IPS DF 6.9 (cell line): ENCODE measurements around the gene CYP1A2.

ENCODE experiments used
- DNase-seq: peaks from one replicate; pipeline ENCODE4 v3.0.0-alpha.2; 2013; ENCODE audit warnings: low read depth, low spot score
- H3K27ac ChIP-seq: one replicate; pipeline ENCODE4 v1.5.1; 2013; ENCODE audit warnings: low read length, control low read depth
- H3K27me3 ChIP-seq: 2 replicates; pipeline ENCODE4 v1.6.1; 2013; ENCODE audit warnings: mild to moderate bottlenecking, low read length; ENCODE audit not compliant: control insufficient read depth, insufficient read depth
- H3K36me3 ChIP-seq: 2 replicates; pipeline ENCODE4 v1.6.1; 2013; ENCODE audit warnings: low read length; ENCODE audit not compliant: control insufficient read depth, insufficient read depth
- H3K4me1 ChIP-seq: 2 replicates; pipeline ENCODE4 v1.6.1; 2013; ENCODE audit warnings: low read length; ENCODE audit not compliant: control insufficient read depth, insufficient read depth
- H3K4me3 ChIP-seq: 2 replicates; pipeline ENCODE4 v1.5.1; 2013; ENCODE audit warnings: mild to moderate bottlenecking, low read length
- H3K9me3 ChIP-seq: 2 replicates; pipeline ENCODE4 v1.6.1; 2013; ENCODE audit warnings: low read length, inconsistent platforms; ENCODE audit not compliant: control insufficient read depth, insufficient read depth
- WGBS: extraction: QIAGEN DNeasy Blood & Tissue Kit; methylation state at CpG from one replicate; pipeline ENCODE4 v1.1.7; 2013; ENCODE audit warnings: mixed read lengths, missing lambda C conversion rate; ENCODE audit not compliant: insufficient read length, insufficient coverage; 5-methylcytosine and 5-hydroxymethylcytosine counted together

The CYP1A2 gene, protein sequence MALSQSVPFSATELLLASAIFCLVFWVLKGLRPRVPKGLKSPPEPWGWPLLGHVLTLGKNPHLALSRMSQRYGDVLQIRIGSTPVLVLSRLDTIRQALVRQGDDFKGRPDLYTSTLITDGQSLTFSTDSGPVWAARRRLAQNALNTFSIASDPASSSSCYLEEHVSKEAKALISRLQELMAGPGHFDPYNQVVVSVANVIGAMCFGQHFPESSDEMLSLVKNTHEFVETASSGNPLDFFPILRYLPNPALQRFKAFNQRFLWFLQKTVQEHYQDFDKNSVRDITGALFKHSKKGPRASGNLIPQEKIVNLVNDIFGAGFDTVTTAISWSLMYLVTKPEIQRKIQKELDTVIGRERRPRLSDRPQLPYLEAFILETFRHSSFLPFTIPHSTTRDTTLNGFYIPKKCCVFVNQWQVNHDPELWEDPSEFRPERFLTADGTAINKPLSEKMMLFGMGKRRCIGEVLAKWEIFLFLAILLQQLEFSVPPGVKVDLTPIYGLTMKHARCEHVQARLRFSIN

DNA sequence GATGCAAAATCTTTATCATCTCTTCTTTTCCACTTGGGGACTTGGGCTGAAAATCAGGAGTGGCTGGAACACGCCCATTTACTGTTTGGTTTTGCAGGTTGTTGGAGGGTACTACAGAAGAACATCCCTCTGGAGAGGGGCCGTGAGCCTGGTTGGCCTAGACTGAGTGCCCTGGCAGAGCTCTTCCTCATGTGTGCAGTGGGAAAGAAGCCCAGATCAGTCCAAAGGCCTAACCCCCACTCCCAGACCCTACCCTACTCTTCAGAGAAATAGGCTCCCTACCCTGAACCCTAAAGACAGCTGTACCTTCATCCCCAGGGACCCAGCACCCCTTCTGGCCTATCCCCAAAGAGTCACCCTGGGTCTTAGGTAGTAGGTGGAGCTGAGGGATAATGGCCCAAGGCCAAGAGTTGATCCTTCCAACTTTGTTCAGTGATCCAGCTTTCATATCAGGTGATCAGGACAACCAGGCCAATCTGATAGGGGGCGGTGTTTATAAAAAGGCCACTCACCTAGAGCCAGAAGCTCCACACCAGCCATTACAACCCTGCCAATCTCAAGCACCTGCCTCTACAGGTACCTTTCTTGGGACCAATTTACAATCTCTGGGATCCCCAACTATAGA, at the start of gene CYP1A2:
Gene CYP1A2, plus strand, starts transcription at position 524 of the 625 bp plus-strand sequence. CDS start 894 bp downstream, outside the sequence.
- Histone ChIP-seq H3K36me3 (no peaks in the 10 kb centered on the region), H3K27ac (no peak within 1 kb of the TSS), H3K27me3 (no peaks in the 10 kb centered on the region), H3K4me1 (no peaks in the 10 kb centered on the region), H3K9me3 (no peaks in the 10 kb centered on the region), H3K4me3 (no peak within 1 kb of the TSS)
- DNase-seq: no peak
- no CpG with 5 or more reads among the region's 3 CpGs for WGBS

DNA sequence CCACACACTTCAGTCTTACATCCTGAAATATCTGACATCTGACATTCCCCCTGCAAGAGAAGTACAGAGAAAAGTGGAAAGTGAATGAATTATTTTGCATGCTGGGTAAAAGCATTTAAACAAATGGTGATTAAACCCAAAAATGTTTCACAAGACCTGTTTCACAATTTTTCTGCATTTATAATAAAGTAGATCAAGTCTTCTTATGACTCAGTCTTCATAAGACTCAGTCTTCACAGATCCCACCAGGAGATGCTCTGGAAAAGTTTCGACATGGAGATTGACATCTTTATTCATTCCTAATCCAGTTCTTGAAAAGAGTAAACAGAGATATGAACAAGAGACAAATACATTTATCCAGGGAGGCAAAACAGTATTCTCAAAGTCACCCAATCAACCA, 39.6 kb upstream of the CYP1A2 start:
- Histone ChIP-seq H3K36me3 (no peaks in the 10 kb centered on the region), H3K9me3 (no peaks in the 10 kb centered on the region), H3K27me3 (no peaks in the 10 kb centered on the region), H3K4me3 (no peak overlapping the region), H3K27ac (no peak overlapping the region), H3K4me1 (no peaks in the 10 kb centered on the region)
- WGBS: no CpG with 5 or more reads among the region's 1 CpG
- DNase-seq: no peak

DNA sequence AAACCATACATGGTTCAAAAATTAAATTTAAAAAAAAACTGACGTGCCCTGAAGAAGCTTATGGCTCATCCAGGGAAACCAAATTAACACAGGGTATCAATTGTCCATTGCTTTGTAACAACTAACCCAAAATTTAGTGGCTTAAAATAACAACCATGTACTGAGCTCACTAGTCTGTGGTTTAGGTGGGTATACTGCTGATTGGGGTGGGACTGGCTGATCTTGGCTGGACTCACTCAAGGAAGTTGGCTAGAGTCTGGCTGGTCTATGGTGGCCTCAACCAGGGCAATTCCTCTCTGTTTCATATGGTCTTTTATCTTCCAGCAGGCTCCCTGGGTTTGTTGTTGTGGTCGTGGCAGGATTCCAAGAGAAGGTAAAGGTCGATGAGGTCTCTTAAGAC, 38.8 kb upstream of the CYP1A2 start:
- Histone ChIP-seq H3K4me3 (no peak overlapping the region), H3K4me1 (no peaks in the 10 kb centered on the region), H3K27ac (no peak overlapping the region), H3K9me3 (no peaks in the 10 kb centered on the region), H3K36me3 (no peaks in the 10 kb centered on the region), H3K27me3 (no peaks in the 10 kb centered on the region)
- no peak for DNase-seq
- WGBS: no CpG with 5 or more reads among the region's 3 CpGs

DNA sequence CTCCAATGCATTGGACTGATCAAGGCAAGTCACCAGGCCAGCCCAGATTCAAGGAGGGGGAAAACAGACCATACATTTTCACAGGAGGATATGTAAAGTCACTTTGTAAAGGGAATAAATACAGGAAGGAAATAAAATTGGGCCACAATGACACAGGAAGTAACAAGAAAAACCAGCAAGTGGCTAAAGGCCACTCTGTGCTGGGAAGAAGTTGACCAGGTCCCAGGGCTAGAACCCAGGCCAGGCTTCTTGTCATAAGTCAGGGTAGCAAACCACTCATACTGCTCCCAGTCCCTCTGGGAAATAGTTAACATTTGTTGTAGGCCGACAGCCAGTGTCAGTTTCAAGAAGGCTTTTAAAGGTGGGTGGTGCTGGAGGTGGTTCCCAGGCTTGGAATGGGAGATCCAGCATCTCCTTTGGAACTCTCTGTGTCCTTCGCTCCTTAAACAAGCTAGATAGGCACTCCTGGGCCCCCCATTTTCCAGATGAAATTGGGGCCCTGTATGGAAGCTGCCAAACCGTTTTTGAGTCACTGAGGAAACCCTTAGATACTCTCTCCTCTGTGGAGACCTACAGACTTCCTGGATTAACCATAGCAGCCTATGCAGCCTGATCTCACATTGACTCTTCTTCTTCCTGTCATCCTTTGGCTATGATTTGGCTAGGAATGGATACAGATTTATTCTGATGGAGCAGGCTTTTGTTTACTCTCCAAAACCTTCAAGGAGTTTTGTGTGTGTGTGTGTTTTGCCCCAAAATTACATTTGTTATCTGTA, 38.1 kb upstream of the CYP1A2 start:
- H3K27me3 ChIP-seq: no peaks in the 10 kb centered on the region
- WGBS: no CpG with 5 or more reads among the region's 3 CpGs
- no peak overlapping the region for H3K27ac ChIP-seq
- H3K36me3 ChIP-seq: no peaks in the 10 kb centered on the region
- no peaks in the 10 kb centered on the region for H3K9me3 ChIP-seq
- H3K4me3 ChIP-seq: no peak overlapping the region
- no peaks in the 10 kb centered on the region for H3K4me1 ChIP-seq
- DNase-seq: no peak

DNA sequence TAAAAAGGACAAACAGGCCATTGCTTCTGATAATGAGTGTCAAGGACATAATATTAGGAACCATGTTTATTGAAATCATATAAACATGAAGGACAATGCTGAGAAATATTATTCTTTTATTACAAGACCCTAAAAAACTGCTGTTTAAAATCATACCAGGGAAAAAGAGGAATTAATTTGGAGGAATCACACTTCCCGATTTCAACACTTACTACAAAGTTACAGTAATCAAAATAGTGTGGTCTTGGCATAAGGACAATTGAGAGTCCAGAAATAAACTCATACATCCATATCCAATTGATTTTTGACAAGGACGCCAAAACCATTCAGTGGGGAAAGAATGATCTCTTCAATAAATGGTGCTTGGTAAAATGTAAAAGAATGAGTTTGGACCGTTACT, 36.3 kb upstream of the CYP1A2 start:
- Histone ChIP-seq H3K4me1 (no peaks in the 10 kb centered on the region), H3K27me3 (no peaks in the 10 kb centered on the region), H3K9me3 (no peaks in the 10 kb centered on the region), H3K4me3 (no peak overlapping the region), H3K36me3 (no peaks in the 10 kb centered on the region), H3K27ac (no peak overlapping the region)
- DNase-seq: no peak
- no CpG with 5 or more reads among the region's 3 CpGs for WGBS

DNA sequence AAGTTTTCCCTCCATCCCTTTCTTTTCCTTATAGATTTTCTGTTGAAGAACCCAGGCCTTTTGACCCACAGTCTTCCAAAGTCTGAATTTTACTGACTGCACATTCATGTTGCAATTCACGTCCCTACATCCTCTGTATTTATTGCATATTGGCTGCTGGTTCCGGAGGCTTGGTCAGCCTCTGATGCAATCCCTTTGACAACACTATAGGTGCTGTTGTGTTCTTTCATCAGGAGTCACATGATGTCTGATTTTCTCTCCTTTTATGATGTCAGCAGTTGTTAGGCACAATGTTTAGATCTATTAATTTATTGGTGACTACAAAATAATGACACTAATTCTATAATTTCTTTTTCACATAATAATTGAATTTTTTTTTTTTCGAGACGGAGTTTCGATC, 32.0 kb upstream of the CYP1A2 start:
- no peak for DNase-seq

DNA sequence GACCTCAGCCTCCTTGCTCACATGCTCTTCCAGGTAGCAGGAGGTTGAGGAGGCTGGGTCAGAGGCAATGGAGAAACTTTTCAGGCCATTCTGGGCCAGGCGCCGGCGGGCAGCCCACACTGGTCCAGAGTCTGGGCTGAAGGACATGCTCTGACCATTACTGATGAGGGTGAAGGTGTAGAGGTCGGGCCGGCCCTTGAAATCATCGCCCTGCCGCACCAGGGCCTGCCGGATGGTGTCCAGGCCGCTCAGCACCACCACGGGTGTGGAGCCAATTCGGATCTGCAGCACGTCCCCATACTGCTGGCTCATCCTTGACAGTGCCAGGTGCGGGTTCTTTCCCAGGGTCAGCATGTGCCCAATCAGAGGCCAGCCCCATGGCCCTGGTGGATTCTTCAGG, 26.1 kb upstream of the CYP1A2 start:
- no CpG with 5 or more reads among the region's 13 CpGs for WGBS
- Histone ChIP-seq H3K4me3 (no peak overlapping the region), H3K36me3 (no peaks in the 10 kb centered on the region; the same call in 1 of the 2 replicates), H3K9me3 (no peaks in the 10 kb centered on the region), H3K27me3 (peaks cover 7% of the 10 kb centered on the region), H3K4me1 (peaks cover 5% of the 10 kb centered on the region; the same call in 1 of the 2 replicates), H3K27ac (no peak overlapping the region)
- no peak for DNase-seq

More for the DNA sequence above, 32.0 kb upstream of the CYP1A2 start:
- H3K9me3 ChIP-seq: no peaks in the 10 kb centered on the region
- H3K27me3 ChIP-seq: no peaks in the 10 kb centered on the region
- H3K36me3 ChIP-seq: no peaks in the 10 kb centered on the region
- WGBS: no CpG with 5 or more reads among the region's 5 CpGs
- no peak overlapping the region for H3K4me3 ChIP-seq
- H3K27ac ChIP-seq: no peak overlapping the region
- no peaks in the 10 kb centered on the region for H3K4me1 ChIP-seq

DNA sequence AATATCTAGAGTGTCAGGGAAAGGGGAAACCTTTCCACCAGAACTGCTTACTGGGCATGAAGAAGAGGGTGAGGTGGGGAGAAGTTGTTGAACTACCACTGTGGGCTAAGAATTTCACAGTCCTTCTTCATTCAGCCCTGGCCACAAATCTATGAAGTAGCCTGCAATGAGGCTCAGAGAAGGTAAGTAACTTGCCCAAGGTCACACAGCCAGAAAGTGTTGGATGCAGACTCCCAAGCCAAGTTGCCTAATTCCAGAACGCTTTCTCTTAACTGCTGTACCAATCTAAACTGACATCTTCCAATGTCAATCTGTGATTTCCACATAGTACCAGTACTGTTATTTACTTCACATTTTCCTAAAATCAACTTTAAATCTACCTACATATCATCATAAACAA, 25.5 kb upstream of the CYP1A2 start:
- no peak overlapping the region for H3K4me3 ChIP-seq
- no peak overlapping the region for H3K27ac ChIP-seq
- H3K36me3 ChIP-seq: no peaks in the 10 kb centered on the region; the same call in 1 of the 2 replicates
- DNase-seq: no peak
- no peaks in the 10 kb centered on the region for H3K9me3 ChIP-seq
- peaks cover 7% of the 10 kb centered on the region for H3K27me3 ChIP-seq
- peaks cover 5% of the 10 kb centered on the region; the same call in 1 of the 2 replicates for H3K4me1 ChIP-seq
- WGBS: no CpG with 5 or more reads among the region's 1 CpG

DNA sequence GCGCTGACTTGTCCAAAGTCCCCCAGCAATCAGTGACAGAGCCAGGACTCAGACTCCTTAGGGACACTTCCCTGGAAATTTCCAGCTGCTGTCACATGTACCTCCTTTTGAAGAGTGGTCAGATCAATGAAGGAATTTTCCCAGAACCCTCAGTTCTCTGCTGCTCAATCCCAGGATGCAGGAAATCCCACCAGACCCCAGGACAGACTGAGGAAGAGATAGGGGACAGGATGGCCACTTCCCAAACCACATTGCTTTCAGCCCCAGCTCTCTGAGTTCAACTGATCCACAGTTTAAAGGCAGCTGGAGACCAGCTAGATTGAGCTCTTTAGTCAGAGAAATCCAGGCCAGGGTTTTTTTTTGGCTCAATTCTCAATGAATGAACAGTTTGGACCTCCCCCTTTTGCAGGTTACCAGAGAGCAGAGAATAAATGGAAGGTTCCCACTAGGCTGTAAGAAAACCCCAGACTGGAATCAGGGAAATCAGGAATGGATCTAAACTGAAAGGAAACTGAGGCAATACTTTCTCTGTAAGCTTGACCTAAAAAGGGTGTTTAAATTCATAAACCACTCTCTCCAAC, 24.8 kb upstream of the CYP1A2 start:
- peaks cover 7% of the 10 kb centered on the region for H3K27me3 ChIP-seq
- H3K36me3 ChIP-seq: no peaks in the 10 kb centered on the region; the same call in 1 of the 2 replicates
- no CpG with 5 or more reads among the region's 1 CpG for WGBS
- peaks cover 5% of the 10 kb centered on the region; the same call in 1 of the 2 replicates for H3K4me1 ChIP-seq
- DNase-seq: no peak
- H3K9me3 ChIP-seq: no peaks in the 10 kb centered on the region
- H3K4me3 ChIP-seq: no peak overlapping the region
- no peak overlapping the region for H3K27ac ChIP-seq
